MM.1S (cell line): Measurements from ENCODE around the gene SLC16A1.

Experiments used
- DNase-seq: peaks from one replicate; pipeline ENCODE4 v3.0.0-alpha.2; 2015
- H2AFZ ChIP-seq: fragments of 300-600 bp; sonication (generic); 2 replicates; pipeline ENCODE4 v1.6.0; 2016; ENCODE audit warnings: antibody characterized with exemption, low read length
- H3F3A ChIP-seq: fragments of 300-600 bp; sonication (generic); 2 replicates; pipeline ENCODE4 v1.6.1; 2016; ENCODE audit warnings: mild to moderate bottlenecking, antibody characterized with exemption, low read length, moderate library complexity, mixed read lengths; ENCODE audit not compliant: insufficient read depth
- H3K27ac ChIP-seq: fragments of 300-600 bp; sonication (generic); 2 replicates; pipeline ENCODE4 v1.5.1; 2016; ENCODE audit warnings: mild to moderate bottlenecking, low read length
- H3K27me3 ChIP-seq: fragments of 300-600 bp; sonication (generic); replicated peaks from 2 replicates; pipeline ENCODE4 v1.6.0; 2016; ENCODE audit warnings: low read length; ENCODE audit not compliant: insufficient read depth
- H3K36me3 ChIP-seq: fragments of 300-600 bp; sonication (generic); replicated peaks from 2 replicates; pipeline ENCODE4 v1.6.1; 2016; ENCODE audit warnings: mild to moderate bottlenecking, low read length, mixed read lengths; ENCODE audit not compliant: insufficient read depth
- H3K4me1 ChIP-seq: fragments of 300-600 bp; sonication (generic); 2 replicates; pipeline ENCODE4 v1.6.1; 2016; ENCODE audit warnings: low read length, mixed read lengths
- H3K4me2 ChIP-seq: fragments of 300-600 bp; sonication (generic); 2 replicates; pipeline ENCODE4 v1.6.0; 2016; ENCODE audit warnings: low read depth, low read length
- H3K4me3 ChIP-seq: fragments of 300-600 bp; sonication (generic); 2 replicates; pipeline ENCODE4 v1.5.1; 2016; ENCODE audit warnings: low read length, mixed read lengths
- H3K79me2 ChIP-seq: fragments of 300-600 bp; sonication (generic); 2 replicates; pipeline ENCODE4 v1.6.1; 2016; ENCODE audit warnings: mixed run types, low read length, mixed read lengths
- H3K9ac ChIP-seq: fragments of 300-600 bp; sonication (generic); 2 replicates; pipeline ENCODE4 v1.6.1; 2016; ENCODE audit warnings: low read length, mixed read lengths
- H3K9me2 ChIP-seq: fragments of 300-600 bp; sonication (generic); replicated peaks from 2 replicates; pipeline ENCODE4 v1.6.1; 2016; ENCODE audit warnings: mild to moderate bottlenecking, low read length, mixed read lengths; ENCODE audit not compliant: insufficient read depth
- H3K9me3 ChIP-seq: fragments of 300-600 bp; sonication (generic); replicated peaks from 2 replicates; pipeline ENCODE4 v1.6.1; 2016; ENCODE audit warnings: mild to moderate bottlenecking, low read length, mixed read lengths; ENCODE audit not compliant: insufficient read depth
- H4K20me1 ChIP-seq: fragments of 300-600 bp; sonication (generic); 2 replicates; pipeline ENCODE4 v1.6.1; 2016; ENCODE audit warnings: mild to moderate bottlenecking, low read length, moderate library complexity, mixed read lengths; ENCODE audit not compliant: insufficient read depth
- CTCF ChIP-seq: fragments of 300-600 bp; sonication (generic); IDR thresholded peaks from 2 replicates; pipeline ENCODE4 v1.5.1; 2016; ENCODE audit warnings: antibody characterized with exemption, low read length, mixed read lengths
- EZH2 ChIP-seq: fragments of 300-600 bp; sonication (generic); optimal IDR thresholded peaks from 2 replicates; pipeline ENCODE3; 2017; ENCODE audit warnings: low read depth, mild to moderate bottlenecking, antibody characterized with exemption, low read length, mixed read lengths
- EZH2phosphoT487 ChIP-seq: fragments of 300-600 bp; sonication (generic); IDR thresholded peaks from 2 replicates; pipeline ENCODE4 v1.6.1; 2018; ENCODE audit warnings: antibody characterized with exemption, low read length

SLC16A1 gene

GRCh38 chr1:112957133-112957812, 1.3 kb upstream of the SLC16A1 start:
- peak overlapping the region; percentile 89 for H3K9ac ChIP-seq
- TF ChIP-seq EZH2 (no peak), EZH2phosphoT487 (no peak), CTCF (no peak)
- peaks cover 76% of the 10 kb centered on the region for H3K79me2 ChIP-seq
- H3K27me3 ChIP-seq = no peaks in the 10 kb centered on the region
- H3K36me3 ChIP-seq = no peaks in the 10 kb centered on the region
- no peaks in the 10 kb centered on the region for H3K9me3 ChIP-seq
- peak overlapping the region; percentile 80 for H3K27ac ChIP-seq
- peak overlapping the region; percentile 35; the same call in 1 of the 2 replicates for H2AFZ ChIP-seq
- H3K4me2 ChIP-seq = peak overlapping the region; percentile 73
- no peaks in the 10 kb centered on the region for H3K4me1 ChIP-seq
- peak overlapping the region; percentile 83 for H3K4me3 ChIP-seq
- peaks cover 5% of the 10 kb centered on the region for H3F3A ChIP-seq
- peak; percentile 74 for DNase-seq
- H4K20me1 ChIP-seq = no peaks in the 10 kb centered on the region
- H3K9me2 ChIP-seq = no peaks in the 10 kb centered on the region

GRCh38 chr1:112956544-112957132, 642 bp upstream of the SLC16A1 start:
- peak overlapping the region; percentile 80 for H3K27ac ChIP-seq
- peak overlapping the region; percentile 89 for H3K9ac ChIP-seq
- H3K27me3 ChIP-seq = no peaks in the 10 kb centered on the region
- peak overlapping the region; percentile 73; the same call in 1 of the 2 replicates for H3K4me2 ChIP-seq
- H2AFZ ChIP-seq = peak overlapping the region; percentile 35
- H3F3A ChIP-seq = peaks cover 5% of the 10 kb centered on the region
- peak; percentile 14 for DNase-seq
- no peaks in the 10 kb centered on the region for H3K9me3 ChIP-seq
- H3K4me1 ChIP-seq = no peaks in the 10 kb centered on the region
- no peaks in the 10 kb centered on the region for H4K20me1 ChIP-seq
- peak overlapping the region; percentile 83 for H3K4me3 ChIP-seq
- H3K36me3 ChIP-seq = no peaks in the 10 kb centered on the region
- peaks cover 80% of the 10 kb centered on the region for H3K79me2 ChIP-seq
- no peak for TF ChIP-seq CTCF
- no peak for TF ChIP-seq EZH2phosphoT487
- TF ChIP-seq EZH2 = no peak
- no peaks in the 10 kb centered on the region for H3K9me2 ChIP-seq

GRCh38 chr1:112954945-112955772, 837 bp downstream of the SLC16A1 start:
- Histone ChIP-seq H3K27ac (peak overlapping the region; percentile 80), H3K36me3 (no peaks in the 10 kb centered on the region), H3K9ac (peak overlapping the region; percentile 74), H3K4me1 (no peaks in the 10 kb centered on the region), H3K27me3 (no peaks in the 10 kb centered on the region), H3F3A (peaks cover 5% of the 10 kb centered on the region), H3K79me2 (peaks cover 82% of the 10 kb centered on the region), H3K9me3 (no peaks in the 10 kb centered on the region), H3K4me2 (peak overlapping the region; percentile 74), H4K20me1 (no peaks in the 10 kb centered on the region), H3K4me3 (peak overlapping the region; percentile 83), H2AFZ (peak overlapping the region; percentile 61), H3K9me2 (no peaks in the 10 kb centered on the region)
- DNase-seq = peak; percentile 48
- TF ChIP-seq CTCF = no peak
- TF ChIP-seq EZH2 = no peak
- no peak for TF ChIP-seq EZH2phosphoT487
